ENCODE measurements around the gene LDLRAD4. TPM values are rescaled to one million over a fixed set of nuclear protein-coding genes. Genes with fewer than 3 reads are reported as not detected.

LDLRAD4 gene
- total RNA-seq, 1 donor from 2014 or later = 1.4 TPM

DNA sequence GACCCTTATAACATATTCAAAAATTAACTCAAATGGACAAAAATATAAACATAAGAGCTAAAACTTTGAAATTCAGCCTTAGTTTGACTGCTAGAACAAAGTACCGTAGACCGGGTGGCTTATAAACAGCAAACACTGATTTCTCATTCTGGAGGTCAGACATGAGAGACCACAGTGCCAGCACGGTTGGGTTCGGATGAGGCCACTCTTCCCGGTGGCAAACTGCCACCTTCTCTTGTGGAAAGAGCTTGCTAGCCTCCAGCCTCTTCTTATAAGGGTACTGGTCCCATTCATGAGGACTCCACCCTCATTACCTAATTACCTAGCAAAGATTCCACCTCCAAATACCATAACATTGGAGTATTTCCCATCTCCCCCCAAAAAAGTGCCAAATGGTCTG lies 416.5 kb downstream of the LDLRAD4 start:
- DNase-seq (ENCODE audit: low read depth, low spot score) = no peak
- TF ChIP-seq, protein P1, sequence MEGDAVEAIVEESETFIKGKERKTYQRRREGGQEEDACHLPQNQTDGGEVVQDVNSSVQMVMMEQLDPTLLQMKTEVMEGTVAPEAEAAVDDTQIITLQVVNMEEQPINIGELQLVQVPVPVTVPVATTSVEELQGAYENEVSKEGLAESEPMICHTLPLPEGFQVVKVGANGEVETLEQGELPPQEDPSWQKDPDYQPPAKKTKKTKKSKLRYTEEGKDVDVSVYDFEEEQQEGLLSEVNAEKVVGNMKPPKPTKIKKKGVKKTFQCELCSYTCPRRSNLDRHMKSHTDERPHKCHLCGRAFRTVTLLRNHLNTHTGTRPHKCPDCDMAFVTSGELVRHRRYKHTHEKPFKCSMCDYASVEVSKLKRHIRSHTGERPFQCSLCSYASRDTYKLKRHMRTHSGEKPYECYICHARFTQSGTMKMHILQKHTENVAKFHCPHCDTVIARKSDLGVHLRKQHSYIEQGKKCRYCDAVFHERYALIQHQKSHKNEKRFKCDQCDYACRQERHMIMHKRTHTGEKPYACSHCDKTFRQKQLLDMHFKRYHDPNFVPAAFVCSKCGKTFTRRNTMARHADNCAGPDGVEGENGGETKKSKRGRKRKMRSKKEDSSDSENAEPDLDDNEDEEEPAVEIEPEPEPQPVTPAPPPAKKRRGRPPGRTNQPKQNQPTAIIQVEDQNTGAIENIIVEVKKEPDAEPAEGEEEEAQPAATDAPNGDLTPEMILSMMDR (conservative IDR thresholded peaks at IDR 0.05) = no peak
- Mint-ChIP-seq H3K4me3 (no peak overlapping the region), H3K27ac (ENCODE audit: unreplicated experiment) (no peak overlapping the region), H3K9me3 (no peaks in the 10 kb centered on the region), H3K36me3 (ENCODE audit: low read depth) (no peaks in the 10 kb centered on the region), H3K4me1 (peaks cover 3% of the 10 kb centered on the region), H3K27me3 (ENCODE audit: low read depth) (no peaks in the 10 kb centered on the region)

DNA sequence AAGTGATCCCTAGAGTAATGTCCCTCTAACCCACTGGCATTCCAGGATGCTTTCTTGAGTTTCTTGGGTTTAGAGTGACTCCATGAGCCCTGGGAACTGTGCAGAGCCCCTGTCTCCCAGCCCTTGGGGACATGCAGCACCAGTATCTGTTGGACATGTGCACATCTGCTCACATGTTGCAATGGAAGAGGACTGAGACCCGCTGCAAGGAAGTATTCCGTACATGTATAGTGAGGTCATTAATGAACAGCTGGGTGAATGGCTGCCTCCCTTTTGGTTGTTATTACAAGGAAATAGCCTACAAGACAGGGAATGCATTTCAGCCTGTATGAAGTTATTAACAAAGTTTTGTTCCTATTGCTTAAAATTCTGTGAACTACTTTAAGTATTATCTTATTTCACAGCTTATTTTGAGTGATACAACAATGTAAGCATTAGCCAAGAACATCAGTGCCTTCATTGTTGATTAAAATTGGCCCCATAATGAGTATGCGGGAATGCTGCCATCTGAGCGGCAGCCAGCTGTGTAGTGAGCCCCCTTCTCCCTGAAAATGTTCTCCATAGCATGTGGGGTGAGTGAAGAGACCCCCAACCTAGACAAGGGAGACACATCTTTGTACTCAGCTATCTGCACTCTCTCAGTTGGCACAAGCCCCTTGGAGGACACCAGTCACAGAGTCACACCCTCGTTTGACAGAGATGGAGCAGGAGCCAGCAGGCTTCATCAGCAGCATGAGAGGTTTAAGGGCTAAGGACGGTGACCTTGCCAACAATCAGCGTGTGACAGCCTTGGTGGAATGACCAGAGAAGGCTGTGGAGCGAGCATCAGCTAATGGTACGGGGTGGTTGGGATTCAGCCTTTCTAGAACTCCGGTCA lies 420.4 kb downstream of the LDLRAD4 start:
- Mint-ChIP-seq H3K27me3 (ENCODE audit: low read depth) (no peaks in the 10 kb centered on the region), H3K9me3 (peaks cover 3% of the 10 kb centered on the region), H3K27ac (ENCODE audit: unreplicated experiment) (no peak overlapping the region), H3K4me3 (no peak overlapping the region), H3K4me1 (no peaks in the 10 kb centered on the region), H3K36me3 (ENCODE audit: low read depth) (no peaks in the 10 kb centered on the region)
- no peak for DNase-seq (ENCODE audit: low read depth, low spot score)
- TF ChIP-seq, protein P1 (conservative IDR thresholded peaks at IDR 0.05) = no peak

DNA sequence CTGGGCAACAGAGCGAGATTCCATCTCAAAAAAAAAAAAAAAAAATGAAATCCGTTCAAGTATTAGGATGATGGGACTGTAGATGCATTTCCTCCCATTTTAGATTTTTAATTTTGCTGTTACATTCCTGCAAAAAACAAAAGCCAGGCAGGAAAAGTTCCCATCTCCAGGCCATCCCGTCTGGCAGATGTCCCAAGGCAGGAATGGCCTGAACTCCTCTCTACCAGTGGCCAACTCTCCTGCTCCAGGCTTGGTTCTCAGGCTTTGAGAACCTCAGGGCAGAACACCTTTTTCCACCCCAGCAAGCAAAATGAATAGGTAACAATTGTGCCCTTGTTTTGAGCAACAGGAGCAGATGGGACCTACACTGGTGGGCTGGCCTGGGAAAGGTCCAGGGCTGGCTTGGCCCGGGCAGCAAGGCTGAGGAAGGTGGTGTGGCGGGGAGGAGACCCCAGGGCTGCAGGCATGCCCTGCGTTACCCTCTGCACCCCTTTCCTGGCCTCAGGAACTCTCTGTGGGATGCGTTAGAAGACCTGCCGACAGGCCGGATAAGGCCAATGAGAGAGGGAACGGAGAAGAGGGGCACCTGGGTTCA lies 421.8 kb downstream of the LDLRAD4 start:
- H3K36me3 Mint-ChIP-seq (ENCODE audit: low read depth) = no peaks in the 10 kb centered on the region
- peaks cover 3% of the 10 kb centered on the region for H3K9me3 Mint-ChIP-seq
- H3K27ac Mint-ChIP-seq (ENCODE audit: unreplicated experiment) = no peak overlapping the region
- no peaks in the 10 kb centered on the region for H3K27me3 Mint-ChIP-seq (ENCODE audit: low read depth)
- no peak for DNase-seq (ENCODE audit: low read depth, low spot score)
- H3K4me3 Mint-ChIP-seq = no peak overlapping the region
- TF ChIP-seq, protein P1 (conservative IDR thresholded peaks at IDR 0.05) = no peak
- no peaks in the 10 kb centered on the region for H3K4me1 Mint-ChIP-seq

DNA sequence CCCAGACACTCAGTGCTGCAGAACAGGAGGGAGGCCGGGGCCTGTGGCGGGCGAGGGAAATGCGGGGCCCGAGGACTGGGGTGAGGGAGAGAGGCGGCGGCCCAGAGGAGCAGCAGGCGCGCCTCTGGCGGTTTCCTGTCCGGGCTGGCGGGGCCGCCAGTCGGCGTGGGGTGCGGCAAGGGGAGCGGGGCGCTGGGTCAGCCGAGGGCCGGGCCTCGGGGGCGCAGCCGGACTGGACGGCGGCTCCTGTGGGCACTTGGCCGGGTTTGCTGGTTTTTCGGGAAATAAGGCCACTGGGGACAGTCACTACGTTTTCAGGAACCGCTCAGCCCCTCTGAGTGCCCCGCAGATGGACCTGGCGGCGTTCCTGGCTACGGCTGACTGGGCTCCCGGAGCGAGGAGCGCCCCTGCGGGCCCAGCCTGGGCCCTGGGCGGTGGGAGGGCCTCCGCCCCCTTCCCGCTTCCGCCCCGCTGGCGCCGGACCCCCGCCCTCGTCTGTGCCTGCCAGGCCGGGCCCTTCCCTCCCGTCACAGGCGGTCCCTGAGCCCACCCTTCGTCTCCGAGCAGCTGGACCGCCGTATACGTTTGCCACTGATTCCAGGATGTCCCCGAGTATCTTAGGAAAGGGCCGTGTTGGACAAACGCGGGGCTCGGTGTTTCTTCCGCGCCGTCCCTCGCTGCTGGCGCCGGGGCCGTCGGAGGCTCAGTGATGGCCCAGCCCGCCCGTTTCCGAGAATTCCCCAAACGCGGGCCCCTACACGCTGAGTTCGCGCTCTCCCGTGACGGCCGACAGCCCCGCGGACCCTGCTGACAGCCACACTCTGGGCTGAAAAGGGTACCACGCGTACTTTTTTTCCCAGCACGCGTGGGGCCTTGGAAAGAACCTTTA lies 423.2 kb downstream of the LDLRAD4 start:
- no peak for DNase-seq (ENCODE audit: low read depth, low spot score)
- Mint-ChIP-seq H3K27me3 (ENCODE audit: low read depth) (no peaks in the 10 kb centered on the region), H3K4me1 (no peaks in the 10 kb centered on the region), H3K4me3 (no peak overlapping the region), H3K27ac (ENCODE audit: unreplicated experiment) (no peak overlapping the region), H3K36me3 (ENCODE audit: low read depth) (no peaks in the 10 kb centered on the region), H3K9me3 (peaks cover 3% of the 10 kb centered on the region)
- TF ChIP-seq, protein P1 (conservative IDR thresholded peaks at IDR 0.05) = no peak

DNA sequence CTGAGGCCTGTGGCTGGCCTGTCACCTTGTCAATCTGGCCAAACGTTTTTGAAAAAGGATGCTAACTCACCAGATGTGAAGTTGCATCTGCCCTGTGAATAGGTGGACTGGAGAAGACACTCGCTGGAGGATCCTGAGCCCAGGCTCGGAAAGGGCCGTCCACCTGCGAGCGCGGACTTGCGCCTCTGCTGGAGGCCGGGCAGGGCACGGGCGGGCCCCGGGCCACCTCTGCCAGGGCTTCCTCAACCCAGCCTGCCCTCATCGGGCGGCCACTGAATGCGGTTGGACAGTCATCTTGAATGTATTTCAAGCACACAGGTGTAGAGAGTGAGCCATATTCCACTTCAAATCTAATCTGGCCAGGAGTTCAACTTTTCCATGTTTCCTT lies 423.9 kb downstream of the LDLRAD4 start:
- Mint-ChIP-seq H3K4me1 (no peaks in the 10 kb centered on the region), H3K27ac (ENCODE audit: unreplicated experiment) (no peak overlapping the region), H3K36me3 (ENCODE audit: low read depth) (no peaks in the 10 kb centered on the region), H3K4me3 (no peak overlapping the region), H3K27me3 (ENCODE audit: low read depth) (no peaks in the 10 kb centered on the region), H3K9me3 (peaks cover 3% of the 10 kb centered on the region)
- TF ChIP-seq, protein P1 (conservative IDR thresholded peaks at IDR 0.05) = no peak
- DNase-seq (ENCODE audit: low read depth, low spot score) = no peak

All from neural crest cell (in vitro differentiated cells).